ENCODE results near the gene LARP4.
"Not testable (repeated sequence)": the region's sequence is repeated elsewhere in the genome, so short reads cannot be mapped to it uniquely, and the experiment has no call there.

Gene LARP4

DNA sequence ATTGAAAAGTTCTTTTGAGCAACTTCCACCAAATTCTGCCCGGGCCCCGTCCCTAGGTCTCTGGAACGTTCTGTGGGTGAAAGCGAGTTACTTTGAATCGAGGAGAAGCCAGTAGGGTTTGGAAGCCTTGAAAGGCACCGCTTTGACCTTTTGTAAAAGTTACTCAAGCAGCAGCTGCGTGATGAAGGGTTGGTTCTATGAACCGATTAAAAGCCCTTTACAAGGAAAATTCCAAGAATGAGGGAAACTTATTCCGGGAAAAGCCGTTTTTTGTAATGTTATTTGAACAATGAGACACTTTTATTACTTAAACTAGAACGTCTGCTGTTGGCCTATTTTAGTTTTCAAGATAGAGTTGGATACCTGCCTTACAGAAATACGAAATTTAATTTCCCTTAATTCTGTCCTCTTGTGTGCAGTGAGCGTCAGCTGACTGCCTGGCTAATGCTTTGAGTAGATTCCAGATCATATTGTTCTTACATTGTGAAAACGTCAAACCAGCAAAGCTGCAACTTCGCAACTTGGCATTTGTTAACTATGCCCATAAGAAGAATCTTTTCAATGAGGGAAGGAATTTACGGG lies 906 bp downstream of the LARP4 start:
- DNase-seq (ENCODE audit: low spot score): peak; percentile 32

DNA sequence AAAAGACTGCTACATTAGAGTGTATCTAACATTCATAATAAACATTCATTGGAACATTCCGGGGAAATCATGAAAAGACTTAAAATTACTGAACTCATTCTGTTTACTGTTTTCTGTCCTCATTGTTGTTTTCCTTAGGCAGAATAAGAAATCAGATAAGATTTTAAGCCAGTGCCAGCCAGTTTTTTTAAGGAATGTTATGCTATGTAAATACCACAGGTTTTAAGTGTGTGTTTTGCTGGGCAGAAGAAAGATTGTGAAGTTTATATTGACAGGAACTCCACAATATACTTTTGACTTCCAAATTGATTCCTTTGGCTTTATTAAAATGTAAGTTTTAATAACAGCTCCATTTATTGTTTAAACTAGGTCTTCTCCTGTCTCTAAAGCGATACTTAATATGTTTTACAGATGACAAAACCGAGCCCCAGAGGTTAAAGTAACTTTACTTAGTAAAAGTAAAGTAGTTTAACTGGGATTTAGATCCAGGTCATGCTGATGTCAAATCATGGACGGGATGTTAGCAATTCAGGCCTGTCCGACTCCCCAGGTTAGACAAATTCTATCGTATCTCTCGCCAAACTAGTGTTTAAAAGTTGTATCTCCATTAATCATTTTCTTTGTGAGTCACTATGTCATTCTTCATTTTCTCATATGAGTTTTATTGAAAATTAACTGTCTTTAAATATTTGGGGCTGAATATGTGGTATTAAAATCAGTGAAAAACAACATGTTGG lies 1.7 kb downstream of the LARP4 start:
- no peak for DNase-seq (ENCODE audit: low spot score)

DNA sequence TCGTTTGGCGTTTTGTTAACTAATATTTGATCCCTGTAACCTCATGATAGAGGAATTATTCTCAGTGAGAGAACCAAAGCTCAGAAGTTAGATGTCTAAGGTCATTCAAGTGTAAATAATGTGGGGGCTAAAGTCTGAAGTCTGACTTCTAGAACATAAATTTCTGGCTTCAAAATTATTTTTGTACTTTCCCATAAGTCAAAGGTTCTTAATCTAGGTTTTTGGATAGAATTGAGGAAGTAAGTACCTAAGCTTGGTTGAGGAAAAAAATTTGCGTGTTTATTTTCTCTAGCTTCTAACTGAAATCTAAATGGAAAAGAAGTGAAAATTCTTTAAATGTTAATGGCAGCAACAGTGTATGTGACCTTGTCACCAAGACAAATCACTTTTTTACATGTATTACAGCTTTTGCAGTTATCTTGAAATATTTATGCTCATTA lies 2.3 kb downstream of the LARP4 start:
- no peak for DNase-seq (ENCODE audit: low spot score)

- no peak for DNase-seq (ENCODE audit: low spot score)
Measured at GRCh38 chr12:50404307-50404706, 3.6 kb downstream of the LARP4 start.

GRCh38 chr12:50411051-50411660 lies 10.5 kb downstream of the LARP4 start:
- DNase-seq (ENCODE audit: low spot score): no peak

DNA sequence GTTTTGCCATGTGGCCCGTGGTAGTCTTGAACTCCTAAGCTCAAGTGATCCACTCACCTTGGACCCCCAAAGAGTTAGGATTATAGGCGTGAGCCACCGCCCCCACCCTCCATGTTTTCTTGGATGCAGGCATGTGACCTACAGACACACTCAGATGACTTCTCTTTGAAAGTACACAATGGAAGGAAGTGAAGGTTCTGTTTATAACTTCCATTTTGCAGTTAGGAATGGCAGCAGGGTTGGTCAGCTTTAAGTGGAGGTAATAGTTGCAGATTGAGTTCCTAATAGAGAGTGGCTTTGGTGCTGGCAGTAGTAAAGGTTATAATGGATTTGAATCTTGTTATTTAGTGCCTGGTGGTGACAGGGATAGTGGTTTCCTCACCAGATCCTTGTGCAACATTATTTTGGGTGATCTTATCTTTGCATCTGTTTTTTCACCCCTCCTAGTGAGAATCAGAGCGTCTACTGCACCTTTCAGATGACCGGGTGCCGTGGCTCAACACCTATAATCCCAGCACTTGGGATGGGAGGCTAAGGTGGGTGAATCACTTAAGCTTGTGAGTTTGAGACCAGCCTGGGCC lies 15.3 kb downstream of the LARP4 start:
- no peak for DNase-seq (ENCODE audit: low spot score)

DNA sequence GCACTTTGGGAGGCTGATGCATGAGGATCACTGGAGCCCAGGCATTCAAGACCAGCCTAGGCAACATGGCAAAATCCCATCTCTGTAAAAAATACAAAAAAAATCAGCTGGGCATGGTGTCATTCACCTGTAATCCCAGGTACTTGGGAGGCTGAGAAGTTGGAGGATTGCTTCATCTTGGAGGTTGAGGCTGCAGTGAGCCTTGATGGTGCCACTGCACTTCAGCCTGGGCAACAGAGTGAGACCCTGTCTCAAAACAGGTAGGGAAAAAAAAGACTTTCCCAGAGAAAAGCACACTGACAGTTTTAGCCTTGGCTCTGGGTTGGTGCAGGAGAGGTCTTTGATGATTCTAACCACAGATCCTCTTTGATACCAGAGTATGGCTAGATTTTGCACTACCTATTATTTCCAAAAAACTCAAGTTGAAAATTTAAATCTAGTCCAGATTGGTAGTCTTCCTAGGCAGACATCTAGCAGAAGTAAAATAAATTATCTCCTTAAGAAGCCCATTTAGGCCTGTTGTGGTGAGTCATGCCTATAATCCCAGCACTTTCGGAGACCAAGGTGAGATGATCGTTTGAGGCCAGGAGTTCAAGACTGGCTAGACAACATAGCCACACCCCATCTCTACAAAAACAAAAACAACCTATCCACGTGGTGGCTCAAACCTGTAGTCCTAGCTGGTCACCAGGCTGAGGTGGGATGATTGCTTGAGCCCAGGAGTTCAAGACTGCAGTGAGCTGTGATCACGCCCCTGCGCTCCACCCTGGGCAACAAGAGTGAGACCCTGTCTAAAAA lies 18.6 kb downstream of the LARP4 start:
- no peak for DNase-seq (ENCODE audit: low spot score)

DNA sequence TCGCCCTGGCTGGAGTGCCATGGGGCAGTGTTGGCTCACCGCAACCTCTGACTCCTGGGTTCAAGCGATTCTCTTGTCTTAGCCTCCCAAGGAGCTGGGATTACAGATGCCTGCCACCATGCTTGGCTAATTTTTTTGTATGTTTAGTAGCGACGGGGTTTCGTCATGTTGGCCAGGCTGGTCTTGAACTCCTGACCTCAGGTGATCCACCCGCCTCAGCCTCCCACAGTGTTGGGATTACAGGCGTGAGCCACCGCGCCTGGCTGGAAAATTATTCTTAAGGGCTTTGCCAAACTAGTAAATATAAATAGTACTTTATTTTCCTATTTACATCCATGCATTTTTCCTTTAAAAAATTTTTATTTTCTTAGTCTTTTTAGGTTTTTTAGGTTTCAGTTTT lies 22.2 kb downstream of the LARP4 start:
- DNase-seq (ENCODE audit: low spot score): not testable (repeated sequence)

- not testable (repeated sequence) for DNase-seq (ENCODE audit: low spot score)
Measured at GRCh38 chr12:50423342-50423741, 22.7 kb downstream of the LARP4 start.

DNA sequence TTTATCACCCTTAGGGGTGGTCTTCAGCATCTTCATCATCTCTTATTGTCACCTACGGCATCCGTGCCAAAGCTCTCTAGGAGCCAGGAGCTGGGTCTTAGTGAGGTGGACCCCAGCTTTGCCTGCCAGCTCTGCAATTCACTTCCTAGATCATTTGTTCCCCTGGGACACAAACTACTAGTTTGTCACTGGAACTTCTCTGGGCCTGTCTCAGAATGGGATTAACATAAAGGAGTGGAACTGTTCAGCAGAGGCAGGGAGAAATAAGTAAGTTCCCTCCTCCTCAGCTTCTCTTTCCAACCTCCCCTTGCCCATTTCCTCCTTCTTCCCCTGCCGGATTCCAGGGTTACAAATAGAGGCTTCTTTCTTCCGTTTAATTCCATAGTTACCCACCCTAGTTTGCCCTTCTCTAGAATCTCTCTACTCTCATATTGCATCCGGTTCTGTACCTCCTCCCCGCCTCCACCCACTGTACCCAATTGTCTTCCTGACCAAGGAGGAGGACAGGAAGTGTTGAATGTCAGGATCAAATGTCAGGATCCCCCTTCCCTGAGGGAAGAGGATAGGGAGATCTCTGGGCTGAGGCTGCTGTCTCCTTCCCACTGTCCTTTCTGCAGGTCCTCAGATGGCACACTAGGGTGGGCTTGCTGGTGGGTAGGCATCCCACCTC lies 25.0 kb downstream of the LARP4 start:
- DNase-seq (ENCODE audit: low spot score): no peak

GRCh38 chr12:50431656-50432055 lies 31.0 kb downstream of the LARP4 start:
- not testable (repeated sequence) for DNase-seq (ENCODE audit: low spot score)

DNA sequence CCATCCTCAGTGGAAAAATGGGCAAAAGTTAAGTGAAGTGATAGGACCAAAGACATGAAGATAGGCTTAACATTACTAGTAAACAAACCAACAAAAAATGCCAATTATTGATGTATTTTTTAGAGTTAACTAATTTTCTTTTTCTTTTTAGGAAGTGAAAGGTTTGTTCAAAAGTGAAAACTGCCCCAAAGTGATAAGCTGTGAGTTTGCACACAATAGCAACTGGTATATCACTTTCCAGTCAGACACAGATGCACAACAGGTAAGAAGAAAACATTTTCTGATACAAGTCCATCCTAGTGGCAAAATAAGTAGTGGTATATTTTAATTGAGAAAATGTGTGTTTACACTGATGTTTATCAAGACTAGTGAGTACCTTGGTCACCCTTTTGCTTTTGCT lies 39.6 kb downstream of the LARP4 start:
- no peak for DNase-seq (ENCODE audit: low spot score)

DNA sequence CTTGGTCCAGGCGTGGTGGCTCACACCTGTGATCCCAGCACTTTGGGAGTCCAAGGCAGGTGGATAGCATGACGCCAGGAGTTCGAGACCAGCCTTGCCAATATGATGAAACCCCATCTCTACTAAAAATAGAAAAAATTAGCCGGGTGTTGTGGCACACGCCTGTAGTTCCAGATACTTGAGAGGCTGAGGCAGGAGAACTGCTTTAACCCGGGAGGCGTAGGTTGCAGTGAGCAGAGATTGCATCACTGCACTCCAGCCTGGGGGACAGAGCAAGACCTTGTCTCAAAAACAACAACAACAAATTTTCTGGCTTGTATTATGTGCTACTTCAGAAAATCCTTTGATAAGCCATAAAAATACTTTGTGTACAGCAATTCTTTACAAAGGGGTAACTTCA lies 41.1 kb downstream of the LARP4 start:
- no peak for DNase-seq (ENCODE audit: low spot score)

DNA sequence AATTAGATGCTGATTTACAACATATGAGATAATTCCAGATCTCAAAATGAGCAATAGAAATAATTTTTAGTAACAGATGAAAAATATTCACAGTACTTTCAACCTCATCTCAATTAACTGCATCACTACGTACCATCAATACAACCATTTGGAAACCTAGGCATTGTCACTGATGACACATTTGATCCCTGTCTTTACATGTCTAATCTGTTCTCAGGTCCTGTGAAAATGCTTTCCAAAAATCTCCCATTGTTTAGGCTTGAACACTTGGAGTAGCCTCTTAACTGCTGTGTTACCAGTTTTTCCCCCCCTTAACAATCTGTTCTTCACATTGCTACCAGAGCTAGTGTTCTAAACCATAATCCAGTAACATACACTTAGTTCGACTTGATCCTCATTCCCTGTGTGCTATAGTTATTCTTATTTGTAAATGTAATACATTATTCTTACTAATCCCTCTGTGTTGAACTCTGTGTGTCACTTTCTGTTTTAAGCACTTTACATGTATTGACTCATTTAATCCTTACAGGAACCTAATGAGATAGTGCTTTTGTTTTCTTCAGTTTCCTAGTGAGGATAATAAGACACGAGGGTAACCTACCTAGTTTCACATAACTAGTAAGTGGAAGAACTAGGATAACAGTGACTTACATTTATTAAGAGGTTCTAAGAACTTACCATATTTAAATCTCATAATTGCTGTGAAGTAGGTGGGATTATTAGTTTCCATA lies 41.7 kb downstream of the LARP4 start:
- no peak for DNase-seq (ENCODE audit: low spot score)

GRCh38 chr12:50449671-50450070 lies 49.0 kb downstream of the LARP4 start:
- not testable (repeated sequence) for DNase-seq (ENCODE audit: low spot score)

GRCh38 chr12:50452795-50453194 lies 52.1 kb downstream of the LARP4 start:
- no peak for DNase-seq (ENCODE audit: low spot score)

GRCh38 chr12:50453872-50454271 lies 53.2 kb downstream of the LARP4 start:
- no peak for DNase-seq (ENCODE audit: low spot score)

- DNase-seq (ENCODE audit: low spot score): no peak
Measured at GRCh38 chr12:50458606-50459005, 57.9 kb downstream of the LARP4 start.

GRCh38 chr12:50467439-50467838 lies 66.8 kb downstream of the LARP4 start:
- no peak for DNase-seq (ENCODE audit: low spot score)

GRCh38 chr12:50477241-50477832 lies 76.7 kb downstream of the LARP4 start:
- DNase-seq (ENCODE audit: low spot score): no peak

DNA sequence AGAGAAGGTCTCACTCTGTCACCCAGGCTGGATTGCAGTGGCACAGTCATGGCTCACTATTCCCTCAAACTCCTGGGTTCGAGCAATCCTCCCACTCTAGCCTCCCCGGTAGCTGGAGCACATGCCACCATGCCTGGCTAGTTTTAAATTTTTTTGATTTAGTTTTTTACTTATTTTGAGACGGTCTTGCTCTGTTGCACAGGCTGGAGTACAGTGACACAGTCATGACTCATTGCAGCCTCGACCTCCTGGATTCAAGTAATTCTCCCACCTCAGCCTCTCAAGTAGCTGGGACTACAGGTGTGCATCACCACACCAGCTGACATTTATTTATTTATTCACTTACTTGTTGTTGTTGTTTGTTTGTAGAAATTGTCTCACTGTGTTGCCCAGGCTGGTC lies 81.9 kb downstream of the LARP4 start:
- no peak for DNase-seq (ENCODE audit: low spot score)
